Measurements from ENCODE around the gene TRIM72.

DNA sequence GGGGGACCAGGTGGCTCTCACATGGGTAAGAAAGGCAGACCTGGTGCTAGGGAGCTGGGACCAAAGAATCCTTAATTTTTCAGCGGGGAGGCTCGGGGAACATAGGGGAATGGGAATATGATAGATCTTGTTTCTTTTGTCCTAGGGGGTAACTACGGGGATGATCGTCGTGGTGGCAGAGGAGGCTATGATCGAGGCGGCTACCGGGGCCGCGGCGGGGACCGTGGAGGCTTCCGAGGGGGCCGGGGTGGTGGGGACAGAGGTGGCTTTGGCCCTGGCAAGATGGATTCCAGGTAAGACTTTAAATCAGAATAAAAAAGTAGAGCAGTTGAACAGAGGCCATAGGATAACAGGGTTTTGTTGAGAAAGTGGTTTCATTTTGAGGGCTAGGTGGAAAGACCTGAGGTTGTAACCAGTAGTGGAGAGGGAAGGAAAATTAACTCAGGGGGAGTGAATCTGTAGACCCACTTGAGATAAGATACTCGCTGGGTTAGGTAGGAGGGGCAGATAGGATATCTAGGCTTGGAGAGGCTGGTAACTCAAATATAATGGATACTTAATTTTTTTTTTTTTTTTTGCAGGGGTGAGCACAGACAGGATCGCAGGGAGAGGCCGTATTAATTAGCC, 23.0 kb upstream of the TRIM72 start:
- TF ChIP-seq CTCF (IDR thresholded peaks at IDR 0.05) (no peak), EZH2 (IDR thresholded peaks at IDR 0.05) (no peak)
